Stimulated activated CD8-positive, alpha-beta memory T cell treated with anti-CD3 and anti-CD28 coated beads, Interleukin-4, amount 100 ng/mL, for 48 hours (primary cell): Measurements from ENCODE around the gene OTOG.

Experiments
- DNase-seq: peaks from one replicate; pipeline ENCODE4 v3.0.0-alpha.2; 2020

OTOG gene

DNA sequence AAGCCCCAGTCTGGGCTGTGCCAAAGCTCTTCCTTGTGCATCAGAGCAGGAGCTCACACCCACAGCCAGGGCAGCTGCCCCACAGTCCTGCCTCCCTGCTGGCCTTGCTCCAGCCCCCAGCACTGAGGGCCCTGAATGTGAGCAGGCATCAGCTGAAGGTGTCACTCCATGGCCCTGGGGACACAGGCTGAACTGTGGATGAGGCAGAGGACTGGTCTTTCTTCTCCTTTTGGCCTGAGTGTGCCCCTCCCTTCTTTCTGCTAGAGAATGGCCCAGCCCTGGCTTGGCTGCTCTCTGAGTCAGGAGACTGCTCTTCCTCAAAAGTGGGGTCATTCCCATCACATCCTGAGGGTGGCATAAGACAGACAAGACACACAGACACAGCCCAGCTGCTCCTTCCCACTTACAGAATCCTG lies 16.2 kb downstream of the OTOG start:
- no peak for DNase-seq

GRCh38 chr11:17563961-17564686 lies 17.1 kb downstream of the OTOG start:
- no peak for DNase-seq

DNA sequence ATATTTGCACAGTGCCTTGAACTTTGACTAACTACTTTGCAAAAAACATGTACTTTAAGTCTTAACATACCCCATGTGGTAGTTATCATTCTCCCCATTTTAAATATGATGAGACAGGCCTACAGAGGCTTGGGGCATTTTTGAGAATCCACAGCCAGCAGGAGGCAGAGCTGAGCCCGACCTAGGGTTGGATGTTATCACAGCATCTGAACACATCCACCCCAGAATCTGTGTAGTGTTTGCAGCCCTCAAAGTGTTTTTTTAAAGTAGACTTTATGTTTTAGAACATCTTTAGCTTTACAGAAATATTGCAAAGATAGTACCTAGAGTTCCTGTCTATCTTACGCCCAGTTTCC lies 17.6 kb downstream of the OTOG start:
- no peak for DNase-seq

- no peak for DNase-seq
Measured at GRCh38 chr11:17568944-17569343, 21.9 kb downstream of the OTOG start.

DNA sequence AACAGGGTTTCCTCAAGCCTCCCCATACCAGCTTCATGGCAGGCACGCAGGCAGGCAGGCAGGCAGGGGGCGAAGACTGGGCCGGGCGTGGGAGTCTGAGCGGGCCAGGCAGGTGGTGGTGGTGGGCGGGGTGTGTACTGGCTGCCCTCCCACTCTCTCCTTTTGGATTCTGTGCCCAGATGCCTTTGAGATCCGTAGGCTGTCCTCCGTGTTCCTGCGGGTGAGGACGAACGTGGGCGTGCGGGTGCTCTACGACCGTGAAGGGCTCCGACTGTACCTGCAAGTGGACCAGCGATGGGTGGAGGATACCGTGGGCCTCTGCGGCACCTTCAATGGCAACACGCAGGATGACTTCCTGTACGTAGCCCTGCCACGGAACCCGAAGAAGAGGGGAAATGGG lies 23.0 kb downstream of the OTOG start:
- DNase-seq, result no peak

- no peak for DNase-seq
Measured at GRCh38 chr11:17571431-17572358, 24.6 kb downstream of the OTOG start.

DNA sequence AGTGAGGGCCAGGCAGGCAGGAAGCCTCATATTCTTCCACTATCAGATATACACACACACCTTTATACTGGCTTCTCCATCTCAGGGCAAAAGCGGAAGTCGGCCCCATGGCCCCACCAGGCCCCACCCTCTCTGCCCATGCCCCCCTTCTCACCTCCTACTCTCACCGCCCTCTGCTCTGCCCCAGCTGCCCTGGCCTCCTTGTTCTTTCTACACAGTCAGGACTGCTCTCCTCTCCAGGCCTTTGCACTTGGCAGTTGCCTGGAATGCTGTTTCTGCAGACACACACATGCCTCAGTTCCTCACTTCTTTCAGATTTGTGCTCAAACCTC lies 25.3 kb downstream of the OTOG start:
- DNase-seq, result no peak

DNA sequence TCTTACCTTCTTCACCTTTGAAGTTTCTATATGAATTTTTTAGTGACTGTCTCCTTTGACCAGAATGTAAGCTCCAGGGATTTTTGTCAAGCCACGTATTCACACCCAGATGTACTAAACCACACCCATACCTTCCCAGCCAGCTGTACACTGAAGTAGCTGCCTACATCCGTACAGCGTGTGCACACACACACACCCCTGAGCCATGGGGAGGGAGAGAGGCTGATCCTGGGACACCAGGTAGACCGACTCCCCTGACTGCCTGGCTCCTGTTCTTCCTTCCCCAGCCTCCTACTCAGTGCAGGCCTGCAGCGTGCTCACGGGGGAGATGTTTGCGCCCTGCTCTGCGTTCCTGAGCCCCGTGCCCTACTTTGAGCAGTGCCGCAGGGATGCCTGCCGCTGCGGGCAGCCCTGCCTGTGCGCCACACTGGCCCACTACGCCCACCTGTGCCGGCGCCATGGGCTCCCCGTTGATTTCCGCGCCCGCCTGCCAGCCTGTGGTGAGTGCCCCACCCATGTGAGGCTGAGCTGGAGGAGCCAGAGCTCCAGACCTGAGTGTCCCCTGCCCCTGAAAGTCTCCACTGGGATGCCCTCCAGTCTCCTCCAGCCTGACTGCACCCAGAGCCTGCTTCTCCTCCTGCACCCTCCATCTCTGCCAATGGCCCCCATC lies 25.9 kb downstream of the OTOG start:
- DNase-seq, result no peak

DNA sequence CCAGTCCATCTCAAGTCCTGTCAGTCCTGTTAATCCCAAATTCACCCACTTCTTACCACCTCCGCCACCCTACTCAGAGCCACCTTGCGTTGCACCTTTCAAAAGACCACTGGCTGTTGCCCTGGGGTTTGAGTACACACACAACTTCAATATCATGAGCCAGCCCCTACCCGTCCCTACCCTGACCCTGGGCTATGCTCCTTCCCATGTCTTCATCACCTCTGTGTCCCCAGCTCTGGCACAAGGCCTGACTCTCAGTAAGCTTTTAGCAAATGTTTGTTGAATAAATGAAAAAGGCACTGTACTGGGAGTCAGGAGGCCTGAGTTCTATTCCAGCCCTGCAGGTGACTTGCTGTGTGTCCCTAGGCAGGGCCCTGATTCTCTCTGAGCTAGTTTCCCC lies 26.5 kb downstream of the OTOG start:
- no peak for DNase-seq

DNA sequence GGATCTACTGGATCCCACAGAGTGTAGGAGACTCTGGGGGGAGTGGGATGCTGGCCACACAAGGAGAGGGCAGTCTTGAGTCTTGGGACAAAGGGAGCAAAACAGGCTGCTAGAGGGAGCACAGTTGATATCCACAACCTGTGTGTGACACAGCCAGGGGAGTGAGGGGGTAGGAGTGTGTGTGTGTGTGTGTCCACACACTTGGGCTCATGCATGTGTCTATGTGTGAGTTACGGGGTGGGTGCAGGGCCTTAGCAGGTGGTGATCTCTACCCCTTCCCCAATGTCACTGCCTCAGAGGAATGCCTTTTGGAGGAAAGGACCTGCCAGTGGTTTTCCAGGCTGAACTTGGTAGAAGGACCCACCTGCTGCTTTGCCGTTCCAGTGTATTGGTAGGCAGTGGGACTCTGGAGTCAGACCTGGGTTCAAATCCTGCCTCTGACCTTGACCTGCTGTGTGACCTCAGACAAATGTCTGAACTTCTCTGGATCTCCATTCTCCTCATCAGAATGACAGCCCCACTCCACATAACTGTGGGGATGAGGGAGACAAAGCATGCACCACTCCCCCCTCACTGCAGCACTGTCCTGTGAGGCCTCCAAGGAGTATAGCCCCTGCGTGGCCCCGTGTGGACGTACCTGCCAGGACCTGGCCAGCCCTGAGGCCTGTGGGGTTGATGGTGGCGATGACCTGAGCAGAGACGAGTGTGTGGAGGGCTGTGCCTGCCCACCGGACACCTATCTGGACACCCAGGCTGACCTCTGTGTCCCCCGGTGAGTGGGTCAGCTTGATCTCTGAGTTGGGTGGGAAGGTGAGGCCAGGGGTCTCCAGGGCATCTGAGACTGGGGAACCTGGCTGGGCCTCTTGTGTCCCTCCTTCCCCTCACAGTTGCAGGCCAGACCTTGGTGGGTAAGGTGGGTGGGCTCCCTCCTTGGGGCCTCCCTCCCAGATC lies 27.4 kb downstream of the OTOG start:
- DNase-seq, result no peak

DNA sequence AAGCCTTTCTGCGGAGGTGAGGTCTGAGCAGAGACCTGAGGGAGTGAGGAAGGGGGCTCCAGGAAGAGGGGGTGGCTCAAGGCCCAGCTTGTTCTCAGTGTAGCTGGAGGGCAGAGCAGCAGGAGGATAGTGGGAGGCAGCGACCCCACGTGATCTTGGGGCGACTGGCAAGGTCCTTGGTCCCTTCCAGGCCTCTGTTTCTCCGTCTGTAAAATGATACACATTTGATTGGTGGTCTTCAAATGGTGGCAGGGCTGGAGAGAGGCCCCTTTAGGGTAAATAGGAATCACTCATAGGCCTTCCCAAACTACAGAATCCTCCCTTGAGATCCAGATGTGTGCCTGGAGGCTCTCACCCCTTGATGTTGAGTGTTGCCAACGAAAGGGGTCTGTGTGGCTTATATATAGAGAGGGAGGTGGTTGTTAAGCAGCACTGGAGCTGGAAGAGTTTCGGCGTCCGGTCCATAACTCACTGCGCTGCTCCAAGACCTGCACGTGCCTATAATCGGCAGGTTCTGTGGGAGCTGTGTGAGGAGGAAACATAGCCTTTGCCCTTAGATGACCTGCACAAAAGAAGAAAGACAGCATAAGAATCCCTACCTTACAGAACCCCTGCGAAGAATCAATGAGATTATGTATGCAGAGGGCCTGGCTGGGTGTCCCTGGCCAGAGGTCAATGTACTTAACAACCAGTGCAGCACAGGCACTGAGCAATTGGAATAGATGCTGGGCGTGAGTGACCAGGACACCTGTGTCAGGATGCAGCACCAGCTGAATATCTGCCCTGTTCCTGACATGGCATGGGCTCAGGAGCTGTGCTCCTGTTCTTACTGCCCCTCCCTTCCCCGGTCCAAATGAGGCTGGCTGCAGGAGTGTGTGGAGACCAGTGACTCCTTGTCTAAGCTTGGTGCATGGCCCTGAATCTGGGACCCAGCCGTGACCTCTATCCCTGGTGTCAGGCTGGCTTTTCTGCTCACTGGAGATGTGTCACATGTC lies 28.7 kb downstream of the OTOG start:
- no peak for DNase-seq

DNA sequence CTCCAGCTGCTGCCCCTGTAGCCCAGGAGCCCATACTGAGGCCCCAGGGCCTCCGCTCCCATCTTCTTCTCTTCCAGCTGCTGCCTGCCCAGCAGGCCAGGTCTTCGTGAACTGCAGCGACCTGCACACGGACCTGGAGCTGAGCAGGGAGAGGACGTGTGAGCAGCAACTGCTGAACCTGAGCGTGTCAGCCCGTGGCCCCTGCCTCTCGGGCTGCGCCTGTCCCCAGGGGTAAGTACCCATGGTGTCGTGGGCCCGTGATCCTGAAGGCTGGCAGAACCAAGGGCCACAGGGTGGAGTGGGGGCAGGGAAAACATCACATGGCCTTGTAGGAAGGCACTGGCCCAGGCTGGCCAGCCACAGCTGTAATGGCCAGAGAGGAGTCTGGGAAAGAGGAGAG lies 31.2 kb downstream of the OTOG start:
- DNase-seq, result no peak

DNA sequence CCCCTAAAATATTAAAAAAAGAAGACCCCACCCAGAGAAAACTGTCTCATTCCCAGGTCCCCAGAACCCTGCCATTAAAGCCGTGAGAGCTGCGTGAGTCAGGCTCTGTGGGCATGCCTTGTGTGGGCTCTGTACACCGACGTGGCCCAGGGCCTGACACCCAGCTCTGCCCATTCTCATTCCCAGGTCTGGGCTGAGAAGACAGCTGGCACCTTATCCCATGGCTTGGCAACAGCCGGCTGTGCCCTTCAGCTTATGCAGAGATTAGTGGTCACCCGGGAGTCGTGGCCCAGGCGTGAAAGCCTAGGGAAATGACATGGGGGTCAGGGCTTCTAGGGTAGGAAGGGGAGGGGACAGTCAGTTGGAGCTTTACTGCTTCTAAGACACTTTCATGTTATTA lies 31.9 kb downstream of the OTOG start:
- no peak for DNase-seq

DNA sequence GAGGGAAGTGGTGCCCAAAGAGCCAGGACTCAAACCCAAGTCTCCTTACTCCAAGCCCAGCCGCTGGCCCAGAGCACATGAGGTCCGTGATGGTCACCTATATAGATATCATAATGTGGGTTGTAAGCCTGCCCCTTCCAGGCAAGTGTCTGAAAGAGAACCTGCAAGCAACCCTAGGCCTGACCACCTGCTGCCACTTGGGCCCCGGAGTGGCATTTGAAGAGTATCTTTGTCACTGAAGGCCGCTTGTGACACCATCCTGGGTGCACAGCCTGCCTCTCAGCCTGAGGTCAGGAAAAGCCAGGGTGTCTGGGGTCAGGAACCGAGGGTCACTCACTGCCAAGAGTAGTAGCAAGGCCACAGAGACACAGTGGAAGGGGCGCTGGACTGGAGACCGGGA lies 32.4 kb downstream of the OTOG start:
- DNase-seq, result no peak

- DNase-seq, result no peak
Measured at GRCh38 chr11:17580271-17580670, 33.2 kb downstream of the OTOG start.

GRCh38 chr11:17581036-17581731 lies 34.1 kb downstream of the OTOG start:
- DNase-seq, result no peak

- no peak for DNase-seq
Measured at GRCh38 chr11:17581732-17582053, 34.6 kb downstream of the OTOG start.

DNA sequence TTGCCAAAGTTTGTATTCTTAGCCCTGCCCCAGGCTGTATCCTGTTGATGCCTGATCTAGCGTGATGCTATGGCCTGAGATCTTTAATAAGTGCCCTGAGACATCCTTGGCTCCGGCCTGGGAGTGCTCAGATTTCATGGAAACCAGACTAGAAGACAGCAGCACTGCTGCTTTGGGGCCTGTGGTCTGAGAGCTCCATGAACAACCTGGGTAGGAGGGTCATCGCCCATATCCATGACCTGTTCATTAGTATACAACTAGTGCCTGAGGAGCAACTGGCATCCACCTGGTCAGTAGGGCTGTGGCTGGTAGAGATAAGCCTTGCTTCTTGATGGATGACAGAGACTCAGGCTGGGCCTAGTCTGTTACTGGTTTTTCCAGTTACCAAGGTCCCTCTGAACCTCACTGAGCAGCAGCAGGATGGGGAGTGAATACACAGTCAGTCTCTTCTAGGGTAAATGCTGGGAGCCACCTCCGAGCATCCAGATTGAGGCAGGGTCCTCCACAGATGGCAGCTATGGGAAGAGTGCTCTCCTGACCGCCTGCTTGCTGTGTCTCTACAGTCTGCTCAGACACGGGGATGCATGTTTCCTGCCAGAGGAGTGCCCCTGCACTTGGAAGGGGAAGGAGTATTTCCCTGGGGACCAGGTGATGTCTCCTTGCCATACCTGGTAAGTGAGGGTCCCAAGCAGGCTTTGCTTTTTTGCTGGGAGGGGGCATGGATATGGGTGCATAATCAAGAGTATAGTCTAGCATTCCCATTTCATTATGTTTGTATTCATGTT lies 39.0 kb downstream of the OTOG start:
- no peak for DNase-seq

DNA sequence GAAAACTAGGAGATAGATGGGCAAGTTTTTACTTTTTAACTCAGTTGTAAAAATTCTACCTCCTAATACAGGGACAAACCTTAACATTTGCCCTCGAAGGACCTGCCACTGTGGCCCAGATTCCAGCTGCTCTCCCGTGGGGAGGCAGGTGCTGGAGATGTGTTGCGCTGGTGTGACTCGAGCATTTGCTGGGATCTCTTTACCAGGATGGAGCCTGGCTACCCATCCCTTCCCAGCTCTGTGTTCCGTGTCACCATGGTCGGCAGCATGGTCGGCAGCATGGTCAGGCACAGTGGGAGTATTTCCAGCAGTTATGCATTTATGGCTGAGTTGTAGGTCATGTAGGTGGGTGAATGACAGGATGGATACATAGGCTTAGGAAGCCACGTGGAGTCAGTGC lies 41.1 kb downstream of the OTOG start:
- no peak for DNase-seq

- DNase-seq, result no peak
Measured at GRCh38 chr11:17588721-17589120, 41.7 kb downstream of the OTOG start.
